ENCODE results near the gene HMX1.

HMX1 gene

DNA sequence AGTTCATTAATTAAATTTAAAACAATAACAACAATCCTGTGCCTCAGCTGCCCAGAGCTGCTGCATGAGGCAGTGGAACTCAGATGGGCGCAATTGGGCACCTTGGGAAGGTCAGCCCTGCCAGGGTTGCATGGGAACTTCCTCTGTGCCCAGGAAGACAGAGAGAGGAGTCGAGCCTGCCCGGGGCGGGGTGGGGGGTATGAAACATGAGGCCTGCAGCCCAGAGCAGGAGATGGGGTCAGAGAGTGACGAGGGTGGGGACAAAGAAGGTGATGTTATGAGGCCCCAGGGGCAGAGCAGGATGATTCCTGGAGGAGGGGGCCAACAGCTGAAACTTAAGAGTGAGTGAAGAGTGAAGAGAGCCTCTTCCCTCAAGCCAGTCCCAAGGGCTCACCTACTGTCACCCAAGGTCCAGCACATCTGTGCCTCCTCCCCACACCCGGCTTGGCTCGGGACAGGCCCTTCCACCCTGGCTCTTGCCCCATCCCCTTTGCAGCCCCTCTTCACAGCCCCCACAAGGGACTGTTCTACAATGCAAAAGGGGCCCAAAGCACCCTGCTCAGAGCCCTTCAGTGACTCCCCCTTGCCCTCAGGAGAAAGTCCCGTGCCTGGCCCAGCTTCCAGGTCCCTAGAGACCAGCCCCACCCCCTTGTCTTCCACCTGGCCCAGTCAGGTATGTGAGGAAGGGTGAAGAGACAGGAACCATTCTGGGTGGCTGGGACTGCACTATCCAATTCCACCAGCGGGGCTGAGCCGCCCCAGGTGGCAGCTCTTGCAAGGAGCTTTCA lies 31.4 kb downstream of the HMX1 start:
- no peak for DNase-seq (ENCODE audit: low read depth)

DNA sequence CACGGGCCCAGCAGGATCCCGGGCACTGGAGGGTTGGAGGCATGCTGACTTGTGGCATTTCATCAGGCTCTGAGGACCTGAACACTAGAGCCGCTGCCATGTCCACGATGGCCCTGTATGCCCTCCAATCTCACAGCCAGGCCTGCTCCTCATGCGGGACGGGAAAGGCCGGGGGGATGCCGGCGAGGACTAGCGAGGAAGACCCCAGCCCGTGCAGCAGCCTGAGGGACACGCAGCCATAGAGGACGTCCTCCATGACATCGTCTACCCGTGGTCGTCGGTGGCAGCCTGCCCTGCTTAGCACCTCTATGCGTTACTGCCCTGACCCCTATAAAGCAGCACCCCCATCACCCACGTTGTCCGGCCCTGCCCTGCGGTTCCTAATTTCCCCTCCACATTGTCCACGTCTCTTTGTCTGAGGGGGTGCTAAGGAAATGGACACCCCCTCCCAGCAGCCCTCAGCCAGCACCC lies 32.6 kb downstream of the HMX1 start:
- DNase-seq (ENCODE audit: low read depth) = no peak

DNA sequence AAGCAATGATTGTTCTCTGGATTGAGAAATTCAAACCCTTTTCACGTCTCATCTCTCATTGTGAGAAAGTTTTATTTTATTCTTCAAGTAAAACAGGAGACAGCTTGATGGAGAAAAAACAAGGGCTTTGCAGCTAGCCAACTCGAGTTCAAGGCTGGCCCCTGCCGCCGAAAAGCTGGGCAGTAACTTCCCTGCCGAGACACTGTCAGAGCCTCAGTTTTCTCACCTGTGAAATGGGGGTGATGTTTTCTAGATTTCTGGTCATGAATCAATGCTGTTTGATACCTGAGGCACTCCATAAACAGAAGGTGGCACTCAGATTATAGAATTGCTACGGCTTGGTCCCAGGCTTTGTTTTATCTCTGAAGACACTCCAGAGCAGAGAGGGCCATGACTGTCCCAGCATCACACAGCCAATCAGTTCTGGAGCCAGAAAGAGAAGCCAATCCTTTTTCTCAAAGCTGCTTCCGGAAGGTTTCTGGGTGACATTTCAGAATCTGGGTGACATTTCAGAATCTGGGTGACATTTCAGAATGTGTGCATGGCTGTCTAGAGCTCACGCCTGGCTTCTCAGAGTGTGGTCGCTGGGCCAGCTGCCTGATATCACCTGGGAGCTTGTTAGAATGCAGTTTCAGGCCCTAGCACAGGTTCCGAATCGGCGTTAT lies 33.2 kb downstream of the HMX1 start:
- DNase-seq (ENCODE audit: low read depth) = no peak

DNA sequence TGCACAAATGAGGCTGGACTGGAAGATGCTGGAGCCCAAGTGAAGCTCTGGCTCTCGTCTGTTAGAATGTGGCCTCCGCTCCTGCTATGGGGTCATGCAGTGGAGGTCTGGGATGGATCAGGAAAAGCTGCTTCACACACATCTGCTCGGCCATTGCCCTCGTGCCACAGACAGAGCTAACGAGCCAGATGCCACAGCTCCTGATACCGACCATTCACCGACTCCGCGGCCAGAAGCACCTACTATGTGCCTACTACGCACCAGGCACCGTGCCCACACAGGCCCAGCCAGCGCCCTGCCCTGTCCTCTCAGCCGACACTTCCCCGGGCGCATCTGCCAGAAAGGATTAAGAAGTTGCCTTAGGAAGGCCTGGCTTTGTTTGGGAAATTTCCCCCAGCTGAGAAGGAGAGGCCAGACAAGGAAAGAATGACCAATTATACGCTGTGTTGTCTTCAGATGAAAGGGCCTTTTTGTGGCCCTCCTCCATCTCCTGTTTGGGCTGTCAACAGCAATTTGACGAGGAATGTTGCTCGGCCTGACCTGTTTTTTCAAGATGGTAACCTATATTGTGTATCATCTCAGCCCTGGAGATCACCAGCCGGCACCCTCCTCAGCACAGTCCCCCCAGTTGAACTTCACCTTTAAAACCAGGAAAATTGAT lies 34.3 kb downstream of the HMX1 start:
- DNase-seq (ENCODE audit: low read depth) = no peak

DNA sequence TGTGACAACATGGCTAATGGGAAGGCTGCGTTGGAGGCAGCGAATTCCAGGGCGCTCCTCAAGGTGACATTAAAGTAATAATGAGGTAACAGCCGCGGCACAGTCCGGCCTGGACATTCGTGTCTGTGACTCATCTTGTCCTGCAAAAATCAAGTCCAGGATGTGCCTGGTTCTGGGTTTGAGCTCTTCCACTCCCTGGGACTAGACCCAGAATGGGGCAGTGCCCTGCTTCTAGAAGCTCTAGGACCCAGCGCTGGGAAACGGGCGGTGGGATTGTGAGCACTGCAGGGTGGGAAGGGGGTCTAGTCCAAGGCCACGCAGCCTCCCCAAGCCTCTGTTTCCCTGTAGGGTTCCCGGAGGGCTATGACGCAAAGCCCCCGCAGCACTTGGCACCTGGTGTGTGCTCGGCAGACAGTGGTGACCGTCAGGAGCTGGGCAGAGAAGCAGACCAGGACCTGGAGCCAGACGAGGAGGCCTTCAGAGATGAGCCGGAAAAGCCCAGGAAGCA lies 34.9 kb downstream of the HMX1 start:
- DNase-seq (ENCODE audit: low read depth) = no peak

DNA sequence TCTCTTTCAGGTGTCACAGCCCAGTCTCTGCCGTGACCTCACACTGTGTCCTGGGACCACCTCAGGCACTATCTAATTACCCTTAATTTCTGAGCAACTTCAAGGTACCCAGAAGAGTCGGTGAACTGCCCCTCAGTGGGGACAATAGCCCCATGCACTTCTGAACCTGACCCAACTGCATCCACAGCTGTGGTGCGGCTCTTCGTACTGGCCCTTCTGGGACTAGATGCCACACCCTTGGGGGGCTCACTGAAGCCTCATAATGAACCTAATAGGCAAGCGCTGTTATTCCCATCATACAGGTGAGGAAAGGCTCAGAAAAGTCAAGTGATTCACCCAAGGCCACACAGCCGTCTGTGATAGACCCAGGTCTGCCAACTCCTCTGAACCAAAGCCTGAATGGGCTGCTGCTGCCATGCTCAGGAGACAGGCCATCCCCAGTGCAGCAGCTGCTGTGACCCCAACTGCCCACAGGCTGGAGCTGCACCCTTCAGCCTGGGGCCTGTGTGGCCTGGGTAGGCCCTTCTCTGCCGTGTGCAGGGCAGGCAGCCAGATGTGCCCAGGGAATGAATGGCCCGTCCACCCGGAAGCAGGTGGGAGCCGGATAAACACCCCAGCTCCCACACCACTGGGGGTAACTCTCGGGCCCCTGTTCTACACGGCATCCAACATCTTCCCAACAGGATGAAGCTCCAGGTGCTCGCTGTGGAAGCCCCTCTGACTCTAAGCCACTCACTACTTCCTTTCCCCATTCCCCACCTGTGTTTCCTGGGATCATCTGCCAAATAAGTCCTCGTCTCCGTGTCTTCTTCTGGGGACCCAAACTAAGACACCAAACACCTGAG lies 35.9 kb downstream of the HMX1 start:
- DNase-seq (ENCODE audit: low read depth) = no peak

DNA sequence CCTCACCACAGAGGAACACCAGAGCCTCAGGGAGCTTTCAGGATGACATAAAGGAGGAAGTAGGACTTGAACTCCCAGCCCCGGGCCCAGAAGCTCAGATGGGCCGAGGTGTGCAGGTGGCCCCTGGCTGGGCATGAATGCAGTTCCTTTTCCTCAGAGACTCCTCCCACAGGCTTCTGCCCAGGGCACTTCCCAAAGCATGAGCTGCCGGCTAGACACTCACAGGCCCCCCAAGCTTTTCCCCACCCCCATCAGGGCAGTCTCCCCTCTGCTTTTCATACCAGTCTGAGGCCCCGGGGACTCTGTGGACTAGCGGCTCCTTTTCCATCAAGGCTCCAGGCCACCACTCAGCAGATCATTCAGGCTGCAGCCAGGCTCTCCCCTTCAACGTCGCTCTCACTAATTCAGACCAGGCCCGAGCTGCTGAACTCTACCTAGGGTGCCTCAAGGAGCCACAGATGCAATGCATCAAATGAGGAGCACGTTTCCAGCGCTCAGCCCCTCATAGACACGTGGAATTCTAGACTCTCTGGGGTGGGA lies 36.9 kb downstream of the HMX1 start:
- no peak for DNase-seq (ENCODE audit: low read depth)

DNA sequence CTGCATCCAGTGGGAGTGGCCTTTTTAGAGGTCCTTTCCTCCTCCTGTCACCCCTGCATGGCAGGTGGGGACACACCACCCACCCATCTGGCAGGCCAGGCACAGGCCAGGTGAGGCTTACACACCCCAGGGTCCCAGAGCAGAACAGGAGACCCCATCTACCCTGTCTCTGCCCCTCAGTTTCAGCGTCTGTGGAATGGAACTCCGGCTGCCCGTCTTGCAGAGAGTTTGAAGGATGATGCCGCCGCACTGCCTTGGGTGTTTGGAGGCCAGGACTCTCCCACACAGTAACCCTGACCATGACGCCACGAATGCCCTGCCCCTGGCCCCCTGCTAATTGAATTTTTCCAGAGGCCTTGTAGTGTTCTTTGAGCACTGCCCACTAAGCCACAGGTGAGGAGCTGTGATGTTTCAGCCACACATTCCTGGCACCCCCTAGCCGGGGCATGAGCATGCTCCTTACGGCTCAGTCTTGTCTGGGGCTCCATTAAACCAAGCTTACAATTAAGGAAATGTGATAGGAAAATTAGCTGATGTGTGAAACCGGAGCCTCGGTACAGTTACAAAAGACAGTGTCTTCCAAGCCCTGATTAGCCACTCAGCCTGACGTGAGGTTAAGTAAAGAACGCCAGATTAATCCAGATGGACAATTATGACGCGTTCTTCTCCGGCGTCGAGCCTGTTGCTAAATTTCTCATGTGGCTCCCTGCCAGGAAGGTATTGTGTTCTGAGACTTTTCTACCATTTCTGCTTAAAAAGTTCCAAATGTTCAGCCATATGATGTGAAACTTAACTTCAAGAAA lies 39.3 kb downstream of the HMX1 start:
- no peak for DNase-seq (ENCODE audit: low read depth)

DNA sequence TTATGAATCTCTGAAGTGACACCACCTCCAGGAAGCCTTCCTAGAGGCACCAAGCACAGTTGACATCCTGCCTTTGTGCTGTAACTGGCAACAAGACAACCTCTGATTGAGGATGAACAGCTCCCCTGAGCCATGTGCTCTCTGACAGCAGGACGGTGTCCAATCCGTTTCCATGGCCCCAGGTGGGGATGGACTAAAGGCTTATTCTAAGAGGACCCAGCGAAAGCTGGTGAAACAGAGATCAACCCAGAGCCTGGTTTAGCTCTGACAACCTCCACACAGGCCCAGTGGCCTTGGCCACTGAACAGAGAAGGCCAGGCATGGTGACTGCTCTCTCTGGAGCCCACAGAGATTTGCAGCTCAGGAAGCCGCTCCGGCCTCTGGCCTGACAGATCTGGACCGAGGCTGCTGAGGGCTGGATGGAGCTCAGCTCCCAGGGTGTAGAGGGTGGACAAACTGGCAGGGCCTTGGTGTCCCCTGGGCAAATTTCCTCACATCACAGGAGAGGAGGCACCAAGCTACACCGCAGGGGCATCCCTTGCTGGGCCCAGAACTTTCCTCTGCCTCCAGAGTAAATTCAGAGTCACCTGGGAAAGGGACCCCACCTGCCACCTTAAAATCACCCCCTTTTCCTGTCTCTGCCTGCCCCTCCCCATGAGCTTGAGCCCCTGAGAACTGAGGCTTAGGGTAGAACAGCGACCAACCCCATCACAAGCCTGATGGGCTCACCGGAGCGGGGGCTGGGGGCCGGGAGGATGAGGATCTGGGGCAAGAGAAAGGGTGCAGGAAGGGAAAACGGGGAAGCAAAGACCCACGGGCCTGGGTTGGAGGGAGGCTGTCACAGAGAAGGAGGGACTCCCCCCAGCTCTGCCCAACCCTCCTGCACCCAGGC lies 40.2 kb downstream of the HMX1 start:
- no peak for DNase-seq (ENCODE audit: low read depth)

DNA sequence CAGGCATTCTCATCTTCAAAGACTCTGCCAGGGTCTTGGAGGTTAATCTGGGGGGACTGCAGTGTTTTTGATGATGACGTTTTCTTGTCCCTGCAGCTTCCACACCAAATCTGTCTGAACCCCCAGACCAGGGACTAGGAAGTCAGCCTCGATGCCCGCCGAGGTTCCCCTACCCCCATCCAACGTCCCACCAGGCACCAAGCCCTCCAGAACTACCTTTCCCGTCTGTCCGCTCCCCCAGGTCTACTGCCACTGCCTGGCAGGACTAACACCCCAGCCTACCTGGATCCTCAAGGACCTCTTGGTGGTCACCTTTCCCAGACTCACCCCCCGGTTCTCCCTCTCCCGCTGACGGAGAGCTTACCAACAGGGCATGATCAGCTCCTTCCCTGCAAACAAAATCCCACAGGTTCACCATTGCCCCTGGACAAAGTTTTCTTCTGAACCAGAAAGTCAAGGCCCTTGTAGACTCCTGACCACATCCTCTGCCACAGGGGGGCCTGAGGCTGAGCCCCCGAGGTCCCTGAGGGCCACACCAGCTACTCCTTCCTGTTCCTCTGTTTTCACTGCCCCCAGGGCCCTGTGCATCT lies 40.9 kb downstream of the HMX1 start:
- DNase-seq (ENCODE audit: low read depth) = no peak

DNA sequence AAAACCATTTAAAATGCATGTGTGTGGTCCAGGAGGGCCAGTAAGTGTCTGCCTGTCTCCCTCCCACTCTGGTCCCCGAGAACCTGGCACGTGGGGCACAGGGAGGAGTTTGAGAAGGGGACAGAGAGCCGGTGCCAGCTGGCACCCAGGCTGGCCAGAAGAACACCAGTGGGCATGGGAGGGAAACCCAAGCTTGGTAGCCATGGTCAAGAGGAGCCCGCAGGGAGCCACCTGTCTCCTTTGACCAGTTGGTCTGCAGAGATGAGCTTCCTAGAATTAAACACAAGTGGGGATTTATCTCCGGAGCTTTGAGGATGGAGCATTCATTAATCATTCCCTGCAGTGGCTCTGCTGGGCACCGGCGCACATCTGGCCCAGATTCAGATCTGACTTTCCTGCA lies 41.6 kb downstream of the HMX1 start:
- no peak for DNase-seq (ENCODE audit: low read depth)

DNA sequence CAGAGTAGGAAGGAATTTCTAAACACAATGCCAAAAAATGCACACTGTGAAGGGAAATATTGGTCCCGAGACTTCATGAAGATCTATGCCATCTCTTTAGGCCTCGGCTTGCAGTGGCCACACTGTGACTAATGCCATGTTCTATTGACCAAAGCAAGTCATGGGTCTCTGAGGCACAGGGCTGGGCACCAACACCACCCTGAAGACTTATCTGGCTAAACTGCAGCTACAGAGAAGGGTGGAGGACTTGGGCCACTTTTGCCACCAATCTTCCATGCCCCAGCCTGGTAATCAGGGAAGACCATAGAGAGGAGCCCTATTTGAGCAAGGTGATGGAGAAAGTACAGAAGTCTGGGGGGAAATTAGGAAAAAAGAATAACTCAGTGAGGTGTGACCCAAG lies 42.1 kb downstream of the HMX1 start:
- no peak for DNase-seq (ENCODE audit: low read depth)

DNA sequence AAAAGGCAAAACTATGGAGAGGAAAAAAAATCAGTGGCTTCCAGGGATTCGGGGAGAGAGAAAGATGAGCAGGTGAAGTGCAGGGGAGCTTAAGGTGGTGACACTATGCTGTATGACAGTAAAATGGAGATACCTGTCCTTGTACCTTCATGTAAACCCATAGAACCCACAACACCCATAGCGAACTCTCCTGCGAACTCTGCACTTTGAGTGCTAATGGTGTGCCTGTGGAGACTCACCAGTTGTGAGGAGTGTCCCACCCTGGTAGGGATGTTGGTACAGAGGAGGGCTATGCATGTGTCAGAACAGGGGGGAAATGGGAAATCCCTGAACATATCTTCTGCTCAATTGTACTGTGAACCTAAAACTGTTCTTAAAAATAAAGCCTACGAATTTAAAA lies 42.8 kb downstream of the HMX1 start:
- DNase-seq (ENCODE audit: low read depth) = no peak

DNA sequence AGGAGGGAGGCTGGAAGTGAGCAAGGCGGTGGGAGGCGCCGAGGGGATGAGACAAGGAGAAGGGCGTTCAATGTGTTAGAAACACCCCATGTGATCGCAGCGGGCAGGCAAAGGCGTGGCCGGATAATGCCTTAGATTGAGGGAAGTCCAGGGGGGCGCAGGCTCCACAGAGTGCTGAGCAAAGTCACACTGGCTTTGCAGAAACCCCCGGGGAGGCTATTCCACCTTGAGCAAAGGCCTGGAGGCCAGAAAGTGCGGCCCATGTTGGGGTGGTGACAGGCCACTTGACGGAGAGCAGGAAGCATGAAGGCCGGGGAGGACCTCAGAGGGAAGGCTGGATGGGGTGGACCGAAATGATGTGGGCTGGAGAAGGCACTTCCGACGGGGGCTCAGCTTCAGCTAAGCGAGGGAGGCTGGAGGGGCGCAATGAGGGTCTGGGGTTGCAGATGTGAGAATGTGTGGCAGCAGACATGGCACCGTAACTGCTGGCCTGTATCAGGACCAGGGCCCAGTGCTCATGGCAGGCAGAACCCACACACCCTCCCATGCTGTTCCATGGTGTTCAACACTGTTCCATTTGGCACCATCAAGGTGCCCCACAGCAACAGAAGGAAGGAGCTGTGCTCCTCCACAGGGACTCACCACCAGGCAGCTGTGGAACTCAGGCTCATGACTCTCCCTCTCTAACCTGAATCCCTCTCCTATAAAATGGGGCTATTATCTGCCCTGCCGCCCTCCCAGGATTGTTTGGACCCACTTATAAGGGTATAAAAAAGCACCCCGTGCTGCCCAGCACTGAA lies 50.3 kb downstream of the HMX1 start:
- DNase-seq (ENCODE audit: low read depth) = no peak

DNA sequence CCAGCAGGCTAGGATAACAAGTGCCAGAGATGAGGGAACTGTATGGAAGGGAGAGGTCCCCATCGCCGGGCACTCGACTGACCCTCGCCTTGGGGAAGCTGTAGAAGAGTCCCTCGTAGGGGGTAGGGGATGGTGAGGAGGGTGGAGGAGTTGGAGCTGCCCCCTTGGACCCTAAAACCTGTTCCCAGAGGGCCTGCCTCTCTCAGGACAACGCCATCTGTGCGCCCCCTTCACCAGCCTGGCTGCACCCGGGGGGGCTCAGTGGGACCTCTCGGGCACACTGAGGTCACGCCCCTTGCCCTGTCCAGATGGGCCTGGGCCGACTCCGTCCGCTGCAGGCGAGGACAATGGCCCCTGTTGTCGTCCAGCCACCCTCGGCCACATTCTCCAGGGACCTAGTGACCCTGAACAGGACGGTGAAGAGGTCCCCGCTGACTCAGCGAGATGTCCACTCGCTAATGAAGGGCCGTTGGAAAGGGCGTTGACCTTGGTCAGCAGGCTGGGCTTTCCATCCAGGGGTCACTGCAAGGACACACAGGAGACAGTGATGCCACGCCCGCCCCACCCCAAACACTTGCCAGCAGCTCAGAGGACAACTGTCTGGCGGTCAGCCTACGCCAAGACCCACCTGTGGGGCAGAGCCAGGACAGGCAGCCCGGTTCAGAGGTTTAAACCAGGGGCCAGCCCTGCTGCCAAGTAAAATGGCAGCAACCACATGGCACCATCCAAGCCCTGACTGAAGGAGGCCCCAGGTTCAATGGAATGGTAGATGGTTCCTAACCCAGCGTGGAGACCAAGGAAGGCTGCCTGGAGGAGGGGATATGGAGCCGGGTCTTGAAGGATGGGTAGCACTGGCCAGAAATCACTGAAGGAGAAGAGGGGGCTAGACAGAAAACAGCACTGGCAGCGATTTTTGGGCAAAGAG lies 51.2 kb downstream of the HMX1 start:
- no peak for DNase-seq (ENCODE audit: low read depth)

DNA sequence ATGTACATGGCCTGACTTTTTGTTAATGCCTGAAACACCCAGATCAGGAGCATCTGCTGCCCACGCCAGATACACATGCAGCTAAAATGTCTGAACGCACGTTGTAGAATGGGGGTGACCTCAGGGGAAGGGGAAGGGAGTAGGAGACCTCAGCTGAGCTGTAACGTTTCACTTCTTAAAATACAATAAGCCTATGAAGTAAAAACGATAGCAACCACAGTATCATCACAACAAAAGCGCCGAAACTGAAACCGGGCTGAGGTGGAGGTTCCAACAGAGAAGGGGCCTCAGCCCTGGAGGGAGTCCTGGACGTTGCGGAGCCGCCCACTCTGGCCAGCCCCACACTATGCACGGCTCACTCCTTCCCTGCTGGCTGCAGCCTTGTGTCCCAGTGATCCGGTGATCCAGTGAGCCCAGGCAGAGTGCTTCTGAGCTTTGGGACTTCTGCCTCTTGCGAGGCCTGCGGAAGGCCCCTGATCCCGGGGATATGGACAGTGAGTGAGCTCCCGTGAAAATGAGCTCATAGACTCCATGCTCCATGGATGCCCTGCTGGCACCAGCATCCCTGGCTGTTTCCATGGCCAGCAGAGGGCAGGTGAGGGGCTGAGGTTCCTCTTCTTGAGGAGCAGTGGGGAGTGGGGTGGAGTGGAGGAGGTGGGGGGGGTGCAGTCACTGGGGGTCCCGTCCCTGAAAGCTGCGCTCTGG lies 52.0 kb downstream of the HMX1 start:
- DNase-seq (ENCODE audit: low read depth) = no peak

DNA sequence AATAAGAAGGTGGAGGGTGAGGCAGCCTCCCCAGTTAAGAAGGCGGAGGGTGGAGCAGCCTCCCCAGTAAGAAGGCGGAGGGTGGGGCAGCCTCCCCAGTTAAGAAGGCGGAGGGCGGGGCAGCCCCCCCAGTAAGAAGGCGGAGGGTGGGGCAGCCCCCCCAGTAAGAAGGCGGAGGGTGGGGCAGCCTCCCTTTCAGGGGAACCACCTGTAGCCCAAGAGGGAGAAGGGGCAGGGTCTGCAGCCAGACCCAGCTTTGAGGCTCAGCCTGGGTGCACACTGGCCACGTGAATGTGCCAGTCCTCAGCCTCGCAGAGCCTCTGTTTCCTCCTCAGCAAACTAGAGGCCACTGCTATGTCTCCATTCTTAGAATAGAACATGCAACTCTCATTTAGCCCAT lies 52.6 kb downstream of the HMX1 start:
- DNase-seq (ENCODE audit: low read depth) = no peak
